NCI-H1417 treated with DMSO at 0.1 percent for 48 hours (cell line): Measurements from ENCODE around the gene COL16A1.
"Not testable (repeated sequence)": the region's sequence is repeated elsewhere in the genome, so short reads cannot be mapped to it uniquely, and the experiment has no call there.

Experiments used
- DNase-seq: peaks from one replicate; lab custom pipeline; 2025; lab: John Stamatoyannopoulos, UW

COL16A1 gene

DNA sequence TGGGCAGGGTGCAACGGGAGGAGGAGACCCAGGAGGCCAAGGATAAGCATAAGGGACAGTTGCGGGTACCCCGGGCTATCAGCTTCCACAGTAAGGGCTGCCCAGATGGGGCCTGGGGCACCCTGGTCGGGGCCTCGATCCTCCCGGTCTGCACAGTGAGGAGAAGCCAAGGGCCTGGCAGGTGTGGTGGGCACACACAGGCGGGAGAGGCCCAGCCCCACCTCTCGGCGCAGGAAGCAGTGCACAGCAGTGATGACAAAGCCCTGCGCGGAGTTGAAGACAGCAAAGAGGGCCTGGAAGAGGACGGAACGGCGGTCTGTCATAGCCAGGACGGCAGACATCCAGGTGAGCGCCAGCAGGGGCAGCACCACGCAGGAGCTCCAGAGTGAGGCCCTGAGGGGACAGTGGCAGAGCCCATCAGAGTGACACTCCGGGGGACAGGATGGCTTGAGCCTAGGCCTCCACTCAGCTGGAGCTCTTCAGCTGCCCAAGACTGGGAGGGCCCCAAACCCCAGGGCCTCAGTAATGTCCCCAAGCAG is 29.0 kb upstream of the COL16A1 start:
- no peak for DNase-seq

DNA sequence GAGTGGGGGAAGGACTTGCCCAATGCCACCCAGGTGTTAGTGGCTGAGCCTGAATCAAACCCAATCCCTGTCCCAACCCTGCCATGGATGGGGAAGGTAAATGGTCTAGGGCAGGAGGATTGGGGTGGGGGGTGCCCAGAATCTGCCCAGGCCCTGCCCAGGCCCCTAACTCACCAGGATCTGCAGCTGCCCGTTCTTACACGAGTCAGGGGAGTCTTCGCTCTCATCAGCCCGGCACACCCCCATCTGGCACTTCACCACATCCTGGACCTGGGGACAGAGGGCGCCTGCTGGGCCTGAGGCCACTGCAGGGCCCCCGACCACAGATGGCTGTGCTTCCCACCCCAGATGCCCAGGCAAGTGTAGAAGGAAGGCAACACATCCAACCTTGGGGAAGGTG is 28.5 kb upstream of the COL16A1 start:
- DNase-seq = no peak

DNA sequence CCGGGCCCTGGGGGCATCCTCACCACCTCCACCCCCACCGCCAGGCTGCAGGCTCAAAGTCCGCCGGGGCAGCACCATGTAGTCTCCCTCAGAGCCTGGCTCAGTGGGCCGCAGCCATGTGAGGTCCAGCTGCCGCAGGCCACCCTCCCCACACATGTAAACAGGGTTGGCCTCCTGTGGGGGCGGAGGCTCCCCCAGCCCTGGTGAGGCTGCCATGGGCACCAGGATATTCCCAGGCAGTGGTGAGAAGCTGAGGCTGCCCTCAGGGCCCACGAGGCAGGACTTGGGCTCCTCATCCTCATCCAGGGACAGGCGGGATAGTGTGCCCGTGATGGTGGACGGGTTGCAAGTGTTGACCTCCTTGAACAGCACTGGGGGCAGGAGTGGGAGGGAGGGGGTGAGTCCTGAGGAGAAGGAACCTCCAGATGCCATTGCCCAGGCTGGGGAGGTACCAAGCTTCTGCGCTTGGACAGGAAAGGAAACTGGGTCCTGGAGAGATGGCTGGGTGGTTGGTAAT is 27.3 kb upstream of the COL16A1 start:
- DNase-seq = no peak

DNA sequence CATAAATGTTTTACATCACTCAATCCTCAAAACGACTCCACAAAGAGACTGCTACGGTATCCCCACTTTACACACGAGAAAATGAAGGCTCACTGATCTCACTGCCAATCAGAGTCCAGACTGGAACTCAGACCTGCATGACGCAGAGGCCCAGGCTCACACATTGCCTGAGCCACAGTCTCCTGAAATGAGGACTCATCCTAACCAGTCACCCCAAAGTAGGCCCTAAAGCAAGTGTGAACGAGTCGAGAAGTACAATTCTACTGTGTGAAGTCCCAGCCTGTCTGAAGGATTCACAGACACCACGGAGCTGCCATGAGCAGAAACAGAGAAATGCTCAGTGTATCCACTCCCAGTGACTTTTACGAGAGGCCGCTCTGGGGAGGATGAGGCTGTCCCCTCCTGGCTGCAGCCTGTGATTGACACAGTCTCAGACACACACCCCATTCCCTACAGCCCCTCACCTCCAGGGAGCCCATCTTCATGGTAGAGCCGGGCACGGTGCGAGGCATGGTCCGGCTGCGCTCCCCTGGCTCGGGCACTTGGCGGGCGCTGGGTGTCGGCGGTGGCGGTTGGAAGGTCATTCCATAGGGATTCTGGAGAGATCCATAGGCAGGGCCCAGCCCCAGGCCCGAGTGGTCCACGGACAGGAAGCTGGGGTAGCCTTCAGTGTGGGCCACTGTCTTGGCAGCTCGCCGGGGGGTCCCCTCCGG is 26.7 kb upstream of the COL16A1 start:
- DNase-seq = no peak

DNA sequence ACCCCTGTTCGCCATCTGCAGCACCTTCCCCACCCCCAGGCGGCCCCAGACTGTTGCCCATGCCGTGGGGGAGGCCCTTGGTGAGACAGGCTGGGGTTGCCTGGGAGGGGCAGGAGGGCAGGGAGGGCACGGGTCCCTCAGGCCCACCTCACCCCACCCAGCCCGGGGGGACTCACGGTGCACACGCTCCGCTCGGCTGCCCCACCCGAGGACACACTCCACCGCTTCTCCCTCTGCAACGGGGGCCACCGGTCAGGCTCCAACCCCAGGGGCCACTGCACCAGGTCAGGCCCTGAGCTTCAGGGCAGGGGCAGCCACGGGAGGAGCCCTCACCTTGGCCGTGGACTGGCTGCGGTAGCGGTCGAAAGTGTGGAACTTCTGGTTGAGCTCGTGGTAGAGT is 24.0 kb upstream of the COL16A1 start:
- DNase-seq = no peak

DNA sequence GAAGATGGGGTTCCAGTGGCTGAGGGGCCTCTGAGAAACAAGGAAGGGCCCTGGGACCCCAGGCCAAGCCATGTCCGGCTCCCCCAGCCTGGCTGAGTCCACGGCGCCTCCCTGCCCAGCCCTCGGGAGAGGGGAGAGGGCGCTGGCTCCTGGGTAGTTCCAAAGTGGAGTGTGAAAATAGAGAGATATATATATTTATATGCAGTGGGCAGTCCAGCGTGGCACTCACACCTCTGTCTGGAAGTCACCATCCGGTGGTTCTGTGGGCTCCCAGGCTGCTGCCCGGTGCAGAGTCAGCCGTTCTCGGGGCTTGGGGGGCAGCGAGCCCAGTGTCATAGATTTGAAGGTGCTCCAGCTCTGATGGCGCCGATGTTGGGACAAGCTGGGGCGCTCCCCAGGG is 23.4 kb upstream of the COL16A1 start:
- DNase-seq = no peak

DNA sequence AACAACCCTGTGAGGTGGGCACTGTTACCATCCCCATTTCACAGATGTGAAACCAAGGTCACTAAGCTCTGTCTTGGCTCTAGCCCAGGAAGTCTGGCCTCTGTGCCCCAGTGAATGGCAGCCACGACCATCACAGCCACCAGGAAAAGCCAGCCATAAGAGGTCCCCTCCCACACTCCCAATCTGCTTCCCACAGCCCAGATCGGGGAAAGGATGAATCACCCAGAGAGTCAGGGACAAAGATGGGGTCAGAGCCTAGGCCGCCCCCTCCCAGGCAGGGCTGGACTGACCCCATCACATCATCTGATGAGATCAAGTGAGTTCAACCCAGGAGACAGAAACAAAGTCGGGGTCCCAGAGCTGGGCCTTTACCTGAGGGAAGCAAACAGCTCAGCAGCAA is 22.9 kb upstream of the COL16A1 start:
- DNase-seq = no peak

DNA sequence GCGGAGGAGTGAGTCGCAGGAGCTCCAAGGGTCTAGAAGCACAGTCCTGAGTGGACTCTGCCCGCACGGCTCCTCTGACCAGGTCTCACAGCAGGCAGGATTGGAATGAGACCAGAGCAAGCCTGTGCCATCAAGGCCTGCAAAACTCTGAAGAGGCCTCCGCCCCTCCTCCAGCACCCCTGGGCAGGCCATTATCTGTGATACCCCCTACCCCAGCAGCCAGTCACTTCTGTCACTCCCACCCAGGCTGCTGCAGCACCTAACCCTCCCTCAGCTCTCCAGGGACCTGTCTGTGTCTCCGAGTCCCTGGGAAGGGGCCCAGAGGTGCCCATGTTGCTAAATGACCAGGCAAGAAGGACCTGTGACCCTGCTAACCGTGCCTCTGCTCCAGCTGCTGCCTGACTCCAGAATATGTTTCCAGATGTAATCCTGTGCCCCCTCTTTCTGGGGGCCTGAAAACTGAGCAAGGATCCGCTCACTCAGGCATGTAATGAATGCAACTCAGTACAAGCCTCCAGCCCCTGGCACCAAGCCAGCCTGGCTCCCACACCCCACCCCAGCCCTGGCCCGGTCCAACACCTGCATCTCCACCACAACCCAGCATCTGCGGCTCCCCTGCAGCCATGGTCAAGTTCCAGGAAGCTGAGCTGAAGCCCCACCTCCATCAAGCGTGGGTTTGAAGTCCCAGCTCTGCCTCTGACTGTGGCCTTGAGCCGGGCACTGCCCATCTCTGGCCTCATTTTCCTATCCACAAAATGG is 22.1 kb upstream of the COL16A1 start:
- no peak for DNase-seq

DNA sequence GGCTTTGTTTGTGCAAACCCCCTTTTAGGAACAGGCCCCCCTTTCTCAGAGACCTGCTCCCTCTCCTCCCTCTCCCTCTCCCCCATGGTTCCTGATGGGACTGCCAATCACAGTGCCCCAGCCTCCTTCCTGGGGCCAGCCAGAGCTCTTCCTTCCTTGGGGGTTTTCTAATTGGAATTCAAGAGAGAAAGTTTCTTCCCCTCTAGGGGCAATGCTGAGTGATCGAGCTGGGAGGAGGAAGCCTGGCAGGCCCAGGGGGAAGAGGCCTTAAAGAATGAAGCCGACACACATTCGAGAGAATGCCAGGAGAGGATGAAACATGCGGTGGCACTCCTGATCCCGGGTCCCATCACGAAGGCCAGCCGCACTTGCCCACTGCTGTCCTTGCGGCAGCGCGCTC is 21.3 kb upstream of the COL16A1 start:
- no peak for DNase-seq

DNA sequence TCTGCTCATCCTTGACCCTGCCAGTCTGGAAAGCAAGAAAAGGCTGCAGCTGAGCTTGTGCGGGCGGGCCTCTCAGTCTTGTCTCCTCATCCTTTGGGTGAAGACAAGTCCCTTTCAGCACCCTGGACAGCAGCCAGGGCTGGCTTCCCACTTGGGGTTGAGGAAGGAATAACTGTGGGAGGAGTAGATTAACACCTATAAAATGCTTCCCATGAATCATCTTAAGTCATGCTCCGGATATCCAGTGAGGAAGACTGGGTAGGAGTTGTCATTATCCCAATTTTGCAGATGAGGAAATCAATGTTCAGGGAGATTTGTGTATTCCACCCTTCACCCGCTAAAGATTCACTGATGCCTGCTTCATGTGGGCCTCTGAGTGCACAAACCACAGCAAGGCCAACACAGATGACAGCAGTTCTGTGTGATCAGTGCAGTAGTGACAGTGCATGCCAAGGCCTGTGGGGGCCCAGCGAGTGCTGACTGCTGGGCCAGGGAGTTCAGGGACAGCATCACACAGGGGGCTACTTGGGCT is 20.1 kb upstream of the COL16A1 start:
- DNase-seq = no peak

DNA sequence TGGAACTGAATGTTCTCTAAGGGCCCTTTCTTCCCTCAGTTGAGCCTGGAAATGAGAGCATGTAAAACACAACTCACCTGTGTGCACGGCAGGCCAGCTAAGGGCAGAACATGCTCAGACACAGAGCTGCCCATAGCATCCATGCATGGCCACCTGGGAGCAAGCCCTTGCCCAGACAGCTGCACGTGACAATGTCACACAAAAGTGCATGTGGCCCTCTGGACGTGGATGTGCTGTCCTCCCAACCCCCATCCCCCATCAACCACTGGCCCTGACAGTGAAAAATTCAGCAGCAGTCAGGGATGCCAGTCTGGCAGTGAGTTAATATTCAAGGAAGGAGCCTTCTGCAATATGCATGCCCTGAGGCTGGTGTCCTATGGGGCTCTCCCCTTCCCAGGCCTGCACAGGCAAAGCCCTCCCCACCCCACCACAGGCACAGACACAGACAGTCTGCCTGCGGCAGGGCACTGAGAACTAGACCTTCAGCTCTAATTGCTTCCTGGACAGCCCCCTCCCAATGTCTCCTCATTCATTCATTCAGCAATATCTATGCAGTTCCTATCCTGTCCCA is 14.6 kb upstream of the COL16A1 start:
- DNase-seq = no peak

DNA sequence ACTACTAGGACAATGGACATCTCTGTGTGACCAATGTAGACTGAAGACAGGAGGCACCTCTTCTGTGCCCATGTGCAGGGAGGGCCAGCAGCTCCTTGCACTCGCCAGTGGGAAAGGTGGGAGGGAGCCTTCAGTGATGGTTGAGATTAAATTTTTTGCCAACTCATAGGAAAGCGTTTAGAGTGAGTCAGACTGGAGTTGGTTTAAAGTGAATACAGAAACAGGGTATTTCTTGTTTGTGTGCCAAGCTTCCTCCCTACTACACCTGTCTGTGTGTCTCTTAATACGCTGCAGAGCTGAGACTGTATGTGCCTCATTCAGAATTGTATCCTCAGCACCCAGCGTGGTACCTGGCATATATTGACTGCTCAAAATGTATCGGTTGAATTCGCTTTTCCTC is 13.5 kb upstream of the COL16A1 start:
- no peak for DNase-seq

DNA sequence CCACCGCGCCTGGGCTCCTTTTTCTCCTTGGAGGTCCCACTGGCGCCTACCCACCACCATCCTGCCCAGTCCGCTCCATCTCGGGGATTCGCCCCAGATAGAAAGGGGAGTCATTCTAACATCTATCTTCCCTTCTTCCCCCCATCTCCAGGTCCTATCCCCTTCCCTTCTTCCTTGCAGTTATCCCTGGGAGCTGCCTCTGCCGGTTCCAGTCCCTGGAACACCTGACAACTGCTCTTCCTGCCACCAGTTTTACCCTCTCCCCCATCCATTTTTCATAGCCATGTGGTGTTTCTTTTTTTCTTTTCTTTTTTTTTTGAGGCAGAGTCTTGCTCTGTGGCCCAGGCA is 12.0 kb upstream of the COL16A1 start:
- DNase-seq = no peak

DNA sequence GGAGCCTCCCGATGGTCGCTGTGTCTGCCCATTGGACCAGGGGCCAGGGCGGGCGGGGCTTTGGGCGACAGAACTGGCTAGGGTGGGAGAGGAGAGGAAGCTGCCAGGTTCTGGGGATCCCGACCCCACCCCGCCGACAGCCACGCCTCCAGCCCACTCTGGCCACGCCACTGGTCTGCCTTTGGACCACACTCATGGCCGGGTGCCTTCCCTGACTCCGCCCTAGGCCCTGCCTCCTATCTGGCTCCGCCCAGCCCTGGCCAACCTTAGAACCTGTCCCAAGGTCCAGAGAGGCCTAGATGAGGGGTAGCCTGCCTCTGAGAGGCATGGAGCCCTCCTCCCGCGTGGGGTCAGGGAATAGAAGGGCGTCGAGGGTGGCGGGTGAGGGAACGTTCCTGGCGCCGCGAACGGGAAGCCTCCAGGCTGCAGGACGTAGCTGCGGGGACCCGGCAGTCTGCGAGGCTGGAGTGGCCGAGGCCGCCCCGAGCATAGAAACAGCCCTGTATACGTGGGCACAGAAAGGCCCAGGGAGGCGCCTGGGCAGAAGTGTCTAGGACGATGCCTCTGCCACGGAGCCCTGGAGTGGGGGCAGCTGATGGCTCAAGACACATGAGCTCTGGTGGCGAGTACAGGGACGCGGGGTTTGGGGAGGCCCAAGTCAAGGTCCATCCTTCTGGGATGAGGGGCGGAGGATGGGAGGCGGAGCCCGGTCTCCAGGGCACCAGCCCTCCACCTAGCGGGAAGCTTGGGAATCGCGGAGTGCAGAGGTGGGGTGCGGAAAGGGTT is 11.5 kb upstream of the COL16A1 start:
- no peak for DNase-seq

DNA sequence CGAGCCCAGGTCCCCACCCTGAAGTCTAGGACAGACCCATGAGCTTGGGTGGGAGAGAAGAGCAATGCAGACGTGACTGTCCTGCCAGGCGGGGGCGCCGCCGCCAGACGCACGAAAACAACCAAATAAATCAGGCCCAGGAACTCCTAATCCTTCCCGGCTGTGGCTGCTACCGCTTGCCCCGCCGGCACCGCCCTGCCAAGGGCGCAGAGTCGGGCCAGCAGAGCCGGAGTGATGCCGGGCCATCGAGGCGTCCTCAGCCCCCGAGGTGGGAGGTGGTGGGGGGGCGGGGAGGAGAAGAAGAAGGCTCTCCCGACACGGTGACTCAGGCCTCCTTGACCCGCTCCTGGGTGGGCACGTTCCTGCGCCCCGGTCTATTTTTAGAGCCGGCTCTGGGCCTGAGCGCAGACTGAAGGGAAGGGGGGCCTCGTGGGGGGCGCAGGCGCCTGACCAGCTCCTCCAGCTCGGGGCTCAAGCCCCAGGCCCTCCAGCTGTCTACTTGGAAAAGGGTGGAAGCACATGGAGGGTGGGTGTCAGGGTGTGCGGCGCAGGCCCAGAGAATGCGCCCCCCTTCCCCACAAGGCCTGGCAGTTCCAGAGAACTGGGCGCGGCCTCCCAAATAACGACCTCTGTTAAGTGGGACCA is 10.7 kb upstream of the COL16A1 start:
- no peak for DNase-seq

DNA sequence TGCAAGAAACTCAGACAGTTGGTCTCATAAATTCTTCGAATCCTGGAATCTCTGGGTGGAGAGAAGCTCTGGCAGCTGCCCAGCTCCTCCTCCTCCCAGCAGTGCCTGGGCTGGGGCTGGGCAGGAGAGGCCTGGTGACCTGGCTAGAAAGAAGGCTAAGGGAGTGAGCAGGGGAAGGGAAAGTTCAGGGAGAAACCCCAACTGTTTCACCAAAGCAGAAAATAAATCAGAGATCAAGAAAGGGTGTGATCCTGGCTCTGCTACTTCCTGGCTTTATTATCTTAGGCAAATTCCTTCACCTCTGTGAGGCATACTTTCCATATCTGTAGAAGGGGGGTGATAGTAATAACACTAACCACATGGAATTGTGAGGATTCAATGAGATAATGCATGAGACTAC is 8.8 kb upstream of the COL16A1 start:
- no peak for DNase-seq

DNA sequence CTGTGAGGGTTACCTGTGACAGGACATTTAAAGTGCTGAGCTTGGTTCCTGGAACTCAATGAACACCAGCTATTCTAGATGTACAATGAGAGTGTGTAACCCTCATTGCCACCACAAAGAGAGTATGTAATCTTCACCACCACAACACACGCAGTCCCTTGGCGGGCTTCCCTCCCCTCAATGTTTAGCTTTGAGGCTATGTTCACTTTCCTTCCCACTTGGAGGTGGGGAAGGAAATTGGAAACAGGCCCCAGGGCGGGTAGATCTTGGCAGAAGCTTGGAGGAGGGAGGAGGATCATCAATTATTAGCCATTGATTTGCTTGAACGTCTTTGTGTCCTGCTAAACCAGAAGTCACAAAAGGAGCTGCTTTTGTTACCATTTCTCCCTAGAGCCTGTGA is 8.3 kb upstream of the COL16A1 start:
- DNase-seq = no peak

DNA sequence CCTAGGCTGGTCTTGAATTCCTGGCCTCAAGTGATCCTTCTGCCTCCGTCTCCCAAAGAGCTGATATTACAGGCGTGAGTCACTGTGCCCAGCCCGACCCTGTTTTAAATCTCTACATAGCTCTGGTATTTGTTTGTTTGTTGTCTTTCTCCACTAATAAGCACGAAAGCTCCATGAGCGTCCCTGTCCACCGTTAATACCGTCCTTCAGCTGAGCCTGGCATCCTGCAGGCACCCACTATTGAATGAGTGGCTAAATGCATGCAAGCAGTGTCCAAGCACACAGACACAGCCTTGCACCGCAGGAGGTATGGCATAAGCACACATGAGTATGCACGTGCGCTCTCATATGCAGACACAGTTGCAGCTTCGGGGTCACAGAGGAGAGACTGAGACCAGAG is 4.5 kb upstream of the COL16A1 start:
- no peak for DNase-seq

DNA sequence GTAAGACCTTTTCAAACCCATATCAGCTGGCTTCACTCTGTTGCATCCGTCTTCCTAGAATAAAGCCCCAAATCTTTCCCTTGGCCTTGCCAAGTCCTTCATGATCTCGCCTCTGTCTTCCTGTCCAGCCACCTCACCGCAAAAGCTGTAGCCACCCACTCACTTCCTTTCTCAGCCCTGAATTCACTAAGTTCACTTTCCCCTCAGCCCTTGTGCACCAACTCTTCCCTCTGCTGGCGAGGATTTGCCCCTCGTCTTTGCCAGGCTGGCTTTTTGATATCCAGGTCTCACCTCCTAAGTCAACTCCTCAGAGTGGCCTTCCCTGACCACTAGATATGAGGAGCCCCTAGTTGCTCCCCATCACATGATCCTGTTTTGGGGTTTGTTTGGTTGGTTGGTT is 3.9 kb upstream of the COL16A1 start:
- no peak for DNase-seq

DNA sequence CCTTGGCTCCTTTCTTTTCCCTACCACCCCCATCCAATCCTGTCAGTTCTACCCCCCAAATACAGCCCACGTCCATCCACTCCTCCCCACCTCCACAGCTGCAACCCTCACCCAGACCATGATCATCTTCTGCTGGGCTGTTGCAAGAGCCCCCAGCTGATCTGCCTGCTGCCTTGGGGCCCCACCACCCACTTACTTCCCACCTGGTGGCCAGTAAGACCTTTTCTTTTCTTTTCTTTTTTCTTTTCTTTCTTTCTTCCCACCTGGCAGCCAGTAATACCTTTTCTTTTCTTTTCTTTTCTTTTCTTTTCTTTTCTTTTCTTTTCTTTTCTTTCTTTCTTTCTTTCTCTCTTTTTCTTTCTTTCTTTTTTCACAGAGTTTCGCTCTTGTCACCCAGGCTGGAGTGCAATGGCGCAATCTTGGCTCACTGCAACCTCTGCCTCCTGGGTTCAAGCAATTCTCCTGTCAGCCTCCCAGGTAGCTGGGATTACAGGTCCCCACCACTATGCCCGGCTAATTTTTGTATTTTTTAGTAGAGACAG is 3.3 kb upstream of the COL16A1 start:
- not testable (repeated sequence) for DNase-seq

DNA sequence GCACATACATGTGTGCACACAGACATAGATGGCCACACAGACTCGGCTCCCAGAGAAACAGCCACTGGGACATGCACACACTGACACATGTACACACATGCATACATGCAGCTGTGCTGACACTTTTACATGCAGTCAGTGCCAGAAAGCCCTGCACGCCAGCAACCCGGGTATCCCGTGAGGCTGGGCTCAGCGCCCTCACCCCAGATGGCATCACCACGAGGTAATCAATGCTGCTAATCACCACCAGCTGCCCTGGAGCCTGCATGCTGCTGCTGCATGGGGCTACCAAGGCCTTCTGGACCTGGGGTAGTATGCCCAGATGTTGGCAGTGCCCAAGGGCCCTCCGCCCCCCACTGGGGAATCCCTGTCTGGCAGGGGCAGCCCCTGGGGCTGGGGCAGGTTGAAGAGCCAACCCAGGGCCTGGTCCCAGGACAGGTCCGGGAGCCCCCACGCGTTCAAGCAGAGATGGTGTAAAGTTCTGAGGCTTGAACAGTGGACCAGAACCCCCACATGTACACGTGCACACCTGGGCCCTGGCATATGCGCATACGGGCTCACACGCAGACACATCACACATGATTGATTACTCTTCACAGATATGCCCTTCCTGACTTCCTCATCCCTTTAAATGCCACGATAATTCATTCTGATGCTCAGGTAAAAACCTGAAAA is 2.7 kb upstream of the COL16A1 start:
- no peak for DNase-seq
